Stimulated activated CD8-positive, alpha-beta memory T cell treated with anti-CD3 and anti-CD28 coated beads, Interleukin-7, amount 100 ng/mL, for 24 hours (primary cell): ENCODE results near the gene STAU1.
"Not testable (repeated sequence)": the region's sequence is repeated elsewhere in the genome, so short reads cannot be mapped to it uniquely, and the experiment has no call there.

Experiments used
- DNase-seq: peaks from one replicate; pipeline ENCODE4 v3.0.0-alpha.2; 2020; ENCODE audit warnings: low read depth

Gene STAU1

DNA sequence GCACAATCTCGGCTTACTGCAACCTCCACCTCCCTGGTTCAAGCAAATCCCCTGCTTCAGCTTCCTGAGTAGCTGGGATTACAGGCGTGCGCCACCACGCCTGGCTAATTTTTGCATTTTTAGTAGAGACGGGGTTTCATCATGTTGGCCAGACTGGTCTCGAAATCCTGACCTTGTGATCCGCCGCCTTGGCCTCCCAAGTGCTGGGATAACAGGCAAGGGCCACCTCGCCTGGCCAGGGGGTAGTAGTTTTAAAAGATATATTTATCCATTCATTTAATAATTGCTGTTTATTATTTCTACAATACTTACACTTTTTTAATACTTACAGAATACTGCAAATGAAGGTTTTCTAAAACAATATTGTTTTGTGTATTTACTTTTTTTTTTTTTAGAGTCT, 15.6 kb upstream of the STAU1 start:
- DNase-seq, result no peak

DNA sequence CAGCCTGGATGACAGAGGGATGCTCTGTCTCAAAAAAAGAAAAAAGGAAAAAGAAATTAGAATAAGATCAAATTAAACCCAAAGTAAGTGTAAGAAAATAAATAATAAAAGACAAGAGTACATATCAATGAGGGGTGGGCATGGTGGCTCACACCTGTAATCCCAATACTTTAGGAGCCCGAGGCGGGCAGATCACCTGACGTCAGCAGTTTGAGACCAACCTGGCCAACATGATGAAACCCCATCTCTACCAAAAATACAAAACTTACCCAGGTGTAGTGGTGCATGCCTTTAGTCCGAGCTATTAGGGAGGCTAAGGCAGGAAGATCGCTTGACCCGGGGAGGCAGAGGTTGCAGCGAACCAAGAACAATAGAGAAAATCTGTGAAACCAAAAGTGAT, 14.9 kb upstream of the STAU1 start:
- no peak for DNase-seq

DNA sequence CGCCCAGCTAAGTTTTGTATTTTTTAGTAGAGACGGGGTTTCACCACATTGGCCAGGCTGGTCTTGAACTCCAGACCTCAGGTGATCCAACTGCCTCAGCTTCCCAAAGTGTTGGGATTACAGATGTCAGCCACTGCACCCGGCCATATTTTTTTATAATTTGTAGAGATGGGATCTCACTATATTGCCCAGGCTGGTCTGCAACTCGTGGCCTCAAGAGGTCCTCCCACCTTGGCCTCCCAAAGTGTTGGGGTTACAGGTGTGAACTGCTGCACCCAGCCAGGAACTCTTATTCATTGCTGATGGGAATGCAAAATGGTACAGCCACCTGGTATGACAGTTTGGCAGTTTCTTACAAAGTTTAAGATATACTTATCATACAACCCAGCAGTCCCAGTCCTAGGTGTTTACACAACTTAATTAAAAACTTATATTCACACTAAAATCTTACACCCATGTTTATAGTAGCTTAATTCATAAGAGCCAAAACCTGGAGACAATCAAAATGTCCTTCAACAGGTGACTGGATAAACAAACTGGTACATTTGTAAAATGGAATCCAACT, 11.7 kb upstream of the STAU1 start:
- no peak for DNase-seq

DNA sequence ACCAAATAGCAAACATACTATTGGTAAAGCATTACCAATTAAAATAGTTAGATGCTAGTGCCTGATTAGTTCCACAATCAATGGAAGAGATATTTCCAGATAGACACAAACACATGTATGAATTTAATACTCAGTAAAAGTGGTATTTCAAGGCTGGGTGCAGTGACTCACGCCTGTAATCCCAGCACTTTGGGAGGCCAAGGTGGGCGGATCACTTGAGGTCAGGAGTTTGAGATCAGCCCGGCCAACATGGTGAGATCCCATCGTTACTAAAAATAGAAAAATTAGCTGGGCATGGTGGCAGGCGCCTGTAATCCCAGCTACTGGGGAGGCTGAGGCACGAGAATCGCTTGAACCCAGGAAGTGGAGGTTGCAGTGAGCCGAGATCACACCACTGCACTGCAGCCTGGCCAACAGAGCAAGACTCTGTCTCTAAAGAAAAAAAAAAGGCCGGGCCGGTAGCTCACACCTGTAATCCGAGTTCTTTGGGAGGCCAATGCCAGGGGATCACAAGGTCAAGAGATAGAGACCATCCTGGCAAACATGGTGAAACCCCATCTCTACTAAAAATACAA, 4.9 kb upstream of the STAU1 start:
- DNase-seq, result not testable (repeated sequence)

DNA sequence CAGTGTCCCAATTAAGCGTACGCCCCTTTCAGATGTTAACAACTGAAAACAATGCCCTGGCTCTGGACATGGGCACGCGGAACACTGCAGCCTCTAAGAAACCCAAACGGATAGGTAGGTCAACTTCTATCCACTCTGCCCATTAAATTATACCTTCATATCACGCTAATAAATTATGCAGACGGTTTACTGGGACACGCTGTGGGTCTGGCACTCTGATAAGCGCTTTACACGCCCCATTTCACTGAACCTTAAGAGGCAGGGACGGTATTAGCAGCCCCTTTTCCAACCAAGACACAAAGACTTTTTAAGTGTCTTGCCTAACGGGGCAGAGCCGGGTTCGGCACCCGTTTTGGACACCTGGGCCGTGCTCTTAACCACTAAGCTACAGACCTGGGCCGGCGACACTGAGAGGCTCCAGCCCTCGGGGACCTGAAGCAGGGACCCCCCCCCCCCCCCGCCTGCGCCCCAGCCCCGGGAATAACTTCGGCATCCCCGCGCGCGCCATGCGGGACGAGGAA, 744 bp downstream of the STAU1 start:
- no peak for DNase-seq

DNA sequence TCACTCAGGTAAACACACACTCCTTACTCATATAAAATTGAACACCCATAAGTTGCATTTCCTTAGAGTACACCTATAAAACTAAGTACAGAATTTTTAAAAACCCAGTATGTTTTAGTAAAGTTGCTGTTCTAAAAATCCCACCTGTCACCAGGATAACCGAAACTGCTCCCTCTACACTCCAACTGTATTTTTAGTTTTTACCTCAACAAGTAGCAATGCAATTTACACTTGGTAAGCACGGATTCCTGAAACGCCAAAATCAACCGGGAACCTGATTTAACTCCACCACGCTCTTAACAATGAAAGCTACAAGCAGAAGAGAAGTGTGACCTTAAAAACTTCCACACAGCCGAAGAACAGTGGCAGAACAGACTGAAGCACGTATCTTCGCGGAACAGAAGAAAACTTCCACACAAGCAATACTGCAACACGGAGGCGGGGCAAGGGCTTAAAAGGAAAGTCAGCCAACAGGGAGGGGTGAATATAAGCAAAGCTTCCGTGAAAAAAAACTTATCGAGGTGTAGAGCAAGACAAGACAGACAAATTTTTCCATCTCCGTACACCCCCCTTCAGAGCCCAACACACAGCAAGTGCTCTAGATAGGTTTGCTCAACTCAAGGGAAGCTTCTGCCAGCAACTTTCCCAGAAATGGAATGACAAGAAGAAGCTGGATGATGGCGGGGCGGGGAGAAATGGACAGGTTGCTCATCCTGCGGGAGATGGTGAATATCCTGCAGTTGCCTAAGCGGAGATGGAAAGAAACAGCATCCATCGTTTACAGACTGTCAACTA, 1.4 kb downstream of the STAU1 start:
- peak; percentile 37 for DNase-seq

DNA sequence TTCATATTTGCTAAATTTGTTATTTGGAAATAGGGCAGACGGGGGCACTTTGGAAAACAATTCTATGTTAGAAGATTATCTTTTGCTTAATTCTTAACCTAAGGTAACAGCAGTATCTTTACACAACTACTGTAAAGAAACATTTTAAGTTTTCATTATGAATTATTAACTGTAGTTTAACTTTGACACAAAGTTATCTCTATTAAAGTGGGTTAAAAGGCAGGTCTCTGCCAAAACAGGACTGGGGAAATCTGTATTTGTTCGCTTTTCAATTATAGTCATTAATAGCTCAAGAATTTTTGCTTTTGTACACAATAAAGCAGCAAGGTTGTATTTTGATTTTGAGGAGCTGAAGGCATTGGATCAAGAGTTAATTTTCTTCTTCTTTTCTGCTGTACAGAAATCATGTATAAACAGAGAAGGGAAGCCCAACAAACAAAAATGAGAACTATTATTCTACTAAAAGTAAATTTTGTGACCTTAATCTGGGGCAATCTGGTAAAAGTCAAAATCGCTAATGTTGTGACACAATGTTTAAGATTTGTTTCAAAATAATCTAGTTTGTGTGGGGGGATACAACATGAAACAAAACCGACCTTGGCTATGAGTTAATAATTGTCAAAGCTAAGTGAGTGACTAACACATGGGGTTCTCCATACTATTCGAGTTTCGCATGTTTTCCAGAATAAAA, 2.9 kb downstream of the STAU1 start:
- DNase-seq, result no peak

DNA sequence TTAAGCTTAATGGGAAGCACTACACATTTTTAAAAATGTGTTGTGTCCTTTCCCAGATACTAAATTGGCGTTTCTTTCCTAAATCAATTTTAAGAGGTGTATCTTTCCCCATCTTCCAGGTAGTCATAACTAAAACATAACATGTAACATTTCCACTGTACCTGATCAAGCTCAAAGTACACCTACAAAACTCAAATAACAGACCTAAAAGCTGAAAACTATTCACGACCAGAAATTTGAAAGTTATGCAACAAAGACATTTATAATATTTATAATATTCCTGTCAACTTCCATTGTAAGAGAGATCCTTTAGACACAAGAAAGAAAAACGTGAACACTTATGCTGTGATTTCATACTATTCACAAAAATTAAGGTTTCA, 3.5 kb downstream of the STAU1 start:
- no peak for DNase-seq

DNA sequence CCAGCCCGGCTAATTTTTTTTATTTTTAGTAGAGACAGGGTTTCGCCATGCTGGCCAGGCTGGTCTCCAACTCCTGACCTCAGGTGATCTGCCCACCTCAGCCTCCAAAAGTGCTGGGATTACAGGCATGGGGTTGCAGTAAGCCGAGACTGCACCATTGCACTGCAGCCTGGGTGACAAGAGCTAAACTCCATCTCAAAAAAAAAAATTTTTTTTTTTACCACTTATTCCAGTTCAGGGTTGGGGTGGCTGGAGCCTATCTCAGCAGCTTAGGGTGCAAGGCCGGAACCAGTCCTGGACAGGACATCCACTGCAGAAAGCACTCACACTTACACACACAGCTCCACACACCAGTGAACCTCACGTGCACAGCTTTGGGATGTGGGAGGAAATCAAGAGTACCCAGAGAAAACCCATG, 4.0 kb downstream of the STAU1 start:
- not testable (repeated sequence) for DNase-seq

DNA sequence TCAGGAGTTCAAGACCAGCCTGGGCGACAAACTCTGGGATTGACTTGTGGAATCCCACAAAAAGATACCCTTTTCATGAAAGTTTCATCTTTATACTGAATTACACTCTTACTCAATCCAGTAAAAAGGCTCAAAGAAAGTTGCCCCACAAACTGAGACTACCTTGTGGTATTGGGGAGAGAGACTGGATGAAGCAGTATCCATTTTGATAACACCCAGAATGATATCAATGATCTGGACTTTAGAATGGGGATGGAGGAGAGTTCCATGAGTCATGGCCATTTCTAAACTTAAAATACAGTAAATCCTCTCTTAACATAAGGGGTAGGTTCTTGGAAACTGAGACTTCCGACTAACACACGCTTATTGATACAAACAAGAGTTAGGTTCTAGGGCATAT, 4.7 kb downstream of the STAU1 start:
- no peak for DNase-seq

DNA sequence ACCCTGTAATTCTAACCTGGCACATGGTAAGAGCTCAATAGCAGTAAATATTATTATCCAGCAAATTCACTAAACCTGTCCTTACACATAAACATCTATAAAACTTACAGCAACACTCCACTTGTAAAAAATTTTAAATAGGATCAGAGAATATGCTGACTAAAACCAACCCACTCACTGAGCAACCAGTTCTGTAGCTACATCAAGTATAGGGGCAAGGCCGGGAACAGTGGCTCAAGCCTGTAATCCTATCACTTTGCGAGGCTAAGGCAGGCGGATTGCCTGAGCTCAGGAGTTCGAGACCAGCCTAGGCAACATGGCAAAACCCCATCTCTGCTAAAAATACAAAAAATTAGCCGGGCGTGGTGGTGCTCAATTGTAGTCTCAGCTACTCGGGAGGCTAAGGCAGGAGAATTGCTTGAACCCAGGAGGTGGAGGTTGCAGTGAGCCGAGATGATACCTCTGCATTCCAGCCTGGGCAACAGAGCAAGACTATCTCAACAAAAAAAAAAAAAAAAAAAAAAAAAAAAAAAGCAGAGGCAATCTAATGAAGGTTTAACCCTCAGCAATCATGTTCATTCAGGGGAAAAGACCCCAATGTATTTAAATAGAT, 6.8 kb downstream of the STAU1 start:
- no peak for DNase-seq

DNA sequence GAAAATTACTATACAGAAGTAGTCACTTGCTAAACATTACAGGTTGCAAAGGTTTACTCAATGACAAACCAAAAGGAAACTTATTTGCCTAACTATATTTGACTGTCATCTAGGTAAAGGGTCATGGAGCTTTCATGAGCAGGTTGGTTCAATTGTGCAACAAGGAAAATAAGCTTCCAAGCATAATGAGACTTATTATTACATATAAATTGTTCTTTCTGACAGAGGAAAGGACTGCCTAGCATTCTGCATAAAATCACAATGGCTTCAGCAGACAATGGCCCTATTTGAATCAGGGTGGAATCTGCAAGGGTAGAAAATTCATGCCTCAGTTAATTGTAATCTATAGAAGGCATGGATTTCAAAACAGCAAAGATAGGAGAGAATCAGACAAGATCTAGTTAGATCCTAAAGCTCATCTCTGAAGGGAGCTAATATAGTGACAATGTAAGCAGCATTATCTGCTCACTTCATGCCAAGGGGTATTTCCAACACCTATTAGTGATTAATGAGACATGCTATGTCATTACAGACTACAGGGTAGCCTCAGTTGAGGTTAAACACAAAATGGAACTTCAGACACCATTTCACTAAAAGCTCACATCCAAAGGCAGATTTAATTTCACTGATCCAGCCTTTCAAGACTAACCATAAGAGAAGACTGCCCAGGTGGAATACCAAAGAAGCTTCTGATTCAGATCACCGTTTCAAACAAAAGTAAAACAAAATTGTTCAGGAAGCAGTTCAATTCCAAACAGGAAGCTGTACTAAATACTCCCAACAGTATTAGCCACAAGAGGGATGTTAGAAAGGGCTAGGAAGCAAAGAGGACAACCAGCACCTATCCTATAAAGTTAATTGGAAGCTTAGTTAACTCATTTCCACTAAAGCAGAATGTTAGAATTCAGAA, 8.5 kb downstream of the STAU1 start:
- no peak for DNase-seq

DNA sequence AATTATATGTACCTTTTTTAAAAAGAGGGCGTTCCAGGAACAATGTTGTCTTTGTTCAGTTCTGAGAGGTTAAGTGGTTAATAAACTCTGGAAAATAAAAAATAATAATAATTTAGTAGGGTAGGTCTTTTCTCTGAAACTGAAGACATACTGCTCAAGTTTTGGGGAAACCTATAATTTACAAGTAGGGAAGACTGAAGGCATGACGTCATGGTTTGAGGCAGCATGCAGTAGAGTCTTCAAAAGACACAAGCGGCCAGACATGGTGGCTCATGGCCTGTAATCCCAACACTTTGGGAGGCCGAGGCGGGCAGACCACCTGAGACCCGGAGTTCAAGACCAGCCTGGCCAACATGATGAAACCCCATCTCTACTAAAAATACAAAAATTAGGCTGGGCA, 14.0 kb downstream of the STAU1 start:
- DNase-seq, result no peak

DNA sequence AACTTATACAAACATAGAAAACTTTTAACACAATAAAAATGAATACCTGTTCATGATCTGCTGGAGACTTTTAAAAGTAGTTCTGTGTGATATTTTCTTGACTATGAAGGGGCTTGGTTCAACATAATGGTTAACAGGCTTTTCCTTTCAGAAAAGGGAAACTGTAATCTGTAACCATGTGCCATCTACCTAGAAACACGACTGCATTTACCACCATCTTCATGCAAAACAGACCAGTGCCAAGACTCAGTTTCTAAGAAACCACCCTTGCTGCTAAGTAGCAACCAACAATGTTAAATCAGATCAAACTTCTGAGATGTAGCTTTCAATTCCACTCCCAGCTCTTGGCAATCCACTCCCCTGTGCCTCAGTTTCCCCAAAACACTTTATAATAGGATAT, 15.7 kb downstream of the STAU1 start:
- no peak for DNase-seq

DNA sequence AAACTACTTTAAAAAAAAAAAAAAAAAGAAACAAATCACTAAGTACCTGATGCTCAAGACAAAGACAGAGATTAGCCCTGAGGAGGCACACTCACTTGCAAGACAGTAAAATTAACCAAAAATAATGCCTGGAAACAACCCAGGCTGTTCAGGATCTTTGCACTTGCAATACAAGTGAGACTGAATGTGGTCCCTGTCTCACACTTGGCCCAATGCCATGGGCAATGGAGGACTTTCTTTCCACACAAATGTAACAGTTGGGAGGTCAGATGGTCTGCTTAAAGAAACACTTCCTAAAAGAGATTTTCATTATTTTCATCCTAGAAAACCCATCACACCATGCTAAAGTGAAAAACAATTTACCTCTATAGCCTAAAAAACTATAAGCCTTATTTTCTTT, 16.2 kb downstream of the STAU1 start:
- DNase-seq, result no peak

DNA sequence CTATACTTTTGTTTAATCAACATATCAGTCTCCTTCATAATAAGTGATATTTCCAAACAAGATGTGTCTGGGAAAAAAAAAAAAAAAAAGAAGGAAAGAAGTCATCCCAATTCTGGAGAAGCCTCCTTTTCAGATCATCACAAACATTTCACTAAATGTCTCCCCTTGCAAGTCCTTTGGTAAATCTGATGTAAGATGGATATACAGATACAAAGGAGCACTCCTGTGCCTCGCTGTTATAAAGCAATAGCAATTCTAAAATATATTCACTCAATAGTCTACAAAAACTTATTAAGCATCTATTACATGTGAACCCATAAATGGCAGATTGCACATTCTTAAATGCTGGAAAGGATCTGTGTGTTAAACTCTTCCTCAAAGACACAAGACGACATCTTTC, 17.4 kb downstream of the STAU1 start:
- no peak for DNase-seq

DNA sequence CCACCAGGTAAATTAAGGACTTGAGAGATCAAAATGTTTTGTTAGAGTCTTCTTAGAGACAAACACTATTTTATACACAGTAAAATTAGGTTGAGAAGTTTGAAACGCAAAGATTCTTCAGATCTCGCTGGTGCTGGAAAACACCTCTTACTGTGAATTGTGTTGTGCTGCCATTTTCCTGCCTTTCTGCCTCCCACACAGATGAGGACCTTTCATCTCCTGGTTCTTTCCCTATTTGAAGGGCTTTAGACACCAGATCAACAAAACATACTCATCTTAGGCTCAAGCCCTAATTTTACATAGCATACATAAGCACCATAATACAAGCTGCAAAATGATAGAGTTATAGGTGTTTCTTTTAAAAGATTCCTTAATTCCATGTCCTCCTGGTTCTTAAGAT, 18.6 kb downstream of the STAU1 start:
- DNase-seq, result no peak

DNA sequence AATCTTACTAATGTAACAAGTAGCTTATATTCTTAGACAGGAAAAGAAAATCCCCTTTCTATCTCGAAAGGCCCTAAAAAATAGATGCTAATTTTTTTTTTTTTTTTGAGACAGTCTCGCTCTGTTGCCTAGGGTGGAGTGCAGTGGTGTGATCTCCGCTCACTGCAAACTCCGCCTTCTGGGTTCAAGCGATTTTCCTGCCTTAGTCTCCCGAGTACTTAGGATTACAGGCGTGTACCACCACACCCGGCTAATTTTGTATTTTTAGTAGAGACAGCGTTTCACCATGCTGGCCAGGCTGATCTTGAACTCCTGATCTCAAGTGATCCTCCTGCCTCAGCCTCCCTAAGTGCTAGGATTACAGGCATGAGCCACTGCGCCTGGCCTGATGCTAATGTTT, 19.3 kb downstream of the STAU1 start:
- not testable (repeated sequence) for DNase-seq

DNA sequence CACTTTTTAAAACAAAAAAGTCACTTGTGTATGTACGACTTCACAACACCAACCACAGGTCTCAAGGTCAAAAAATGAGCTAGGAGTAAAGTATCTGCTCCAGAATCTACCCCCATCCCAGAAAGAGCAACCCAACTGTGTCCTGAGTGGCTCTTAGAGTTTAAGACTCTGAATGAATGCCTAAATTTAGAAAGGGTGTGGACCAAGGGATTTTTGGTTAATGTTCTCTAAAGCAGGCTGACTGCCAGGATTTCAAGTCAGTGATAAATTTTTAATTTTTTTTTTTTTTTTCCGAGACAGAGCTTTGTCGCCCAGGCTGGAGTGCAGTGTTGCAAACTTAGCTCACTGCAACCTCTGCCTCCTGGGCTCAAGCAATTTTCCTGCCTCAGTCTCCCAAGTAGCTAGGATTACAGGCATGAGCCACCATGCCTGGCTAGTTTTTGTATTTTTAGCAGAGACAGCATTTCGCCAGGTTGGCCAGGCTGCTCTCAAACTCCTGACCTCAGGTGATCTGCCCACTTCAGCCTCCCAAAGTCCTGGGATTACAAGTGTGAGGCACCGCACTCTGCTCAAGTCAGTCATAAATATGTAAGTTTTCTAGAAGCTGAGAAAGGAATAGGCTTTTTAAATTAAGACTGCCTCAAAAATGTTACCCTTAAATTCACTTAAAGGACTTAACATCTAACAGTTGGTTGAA, 20.2 kb downstream of the STAU1 start:
- no peak for DNase-seq

DNA sequence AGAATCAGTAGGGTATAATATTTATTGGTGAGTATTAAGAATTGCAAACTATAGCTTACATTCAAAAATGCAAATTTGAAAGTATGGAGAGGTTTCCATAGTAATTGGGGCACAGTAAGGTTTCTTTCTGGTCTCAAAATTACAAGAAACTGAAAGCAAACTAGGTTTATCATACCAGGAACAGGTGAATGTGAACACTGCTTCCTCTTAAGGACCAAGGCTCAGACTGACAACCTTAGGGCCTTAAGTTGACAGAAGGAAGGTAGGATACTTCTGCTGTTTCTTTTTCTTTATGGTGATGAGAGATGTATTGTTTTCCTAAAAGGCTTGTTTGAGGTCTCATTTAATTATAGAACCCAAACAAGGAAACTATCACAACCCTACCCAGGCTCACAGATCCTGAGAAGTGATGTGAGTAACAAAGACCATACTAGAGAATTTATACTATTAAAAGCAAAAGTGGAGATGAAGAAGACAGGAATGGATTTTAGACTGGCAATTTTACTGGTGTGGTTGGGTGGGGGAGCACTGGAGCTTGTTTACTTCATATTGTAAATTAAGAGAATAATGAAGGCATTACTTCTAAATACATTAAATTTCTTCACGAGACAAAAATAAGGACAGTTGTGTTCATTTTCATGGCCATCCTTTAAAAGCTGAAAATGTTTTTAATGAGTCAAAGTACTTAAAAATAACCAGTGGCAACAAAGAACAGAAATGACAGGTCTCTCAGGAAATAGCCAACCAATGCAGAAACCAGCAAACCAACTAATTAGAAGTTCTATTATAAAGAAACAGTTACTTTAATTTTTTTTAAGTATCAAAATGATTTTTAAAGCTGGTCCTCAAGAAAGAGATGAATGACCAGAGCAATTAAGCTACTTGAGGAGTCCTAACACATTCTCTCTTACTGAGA, 21.3 kb downstream of the STAU1 start:
- no peak for DNase-seq
